Measurements from ENCODE around the gene DOCK4.

The DOCK4 gene

DNA sequence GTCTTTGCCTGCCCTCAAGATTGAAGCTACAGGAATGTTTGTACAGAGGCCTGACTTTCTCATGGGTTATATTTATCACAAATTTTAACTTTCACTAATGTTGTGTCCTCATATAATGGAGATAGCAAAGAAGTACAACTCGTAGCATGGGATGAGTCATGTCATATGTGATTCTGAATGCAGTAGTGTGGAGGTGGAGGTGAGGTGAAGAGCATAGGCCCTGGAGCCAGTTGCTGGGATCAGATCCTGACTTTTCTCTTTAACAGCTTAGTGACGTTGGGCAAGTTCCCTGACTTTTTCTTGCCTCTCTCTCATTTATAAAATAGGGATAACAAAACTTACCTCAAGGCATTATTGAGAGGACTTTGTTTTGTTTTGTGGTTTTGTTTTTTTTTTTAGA lies 511.8 kb downstream of the DOCK4 start:
- Histone ChIP-seq H3K9me2 (replicated peaks; ENCODE audit: low read depth, low read length) (no peaks in the 10 kb centered on the region), H2AFZ (ENCODE audit: low read length) (no peak overlapping the region), H3K9ac (ENCODE audit: low read depth, low read length, poor library complexity, severe bottlenecking) (no peak overlapping the region), H3K4me2 (ENCODE audit: low read depth, low read length, poor library complexity, severe bottlenecking) (no peak overlapping the region), H3K27me3 (ENCODE audit: insufficient read depth, low read length, poor library complexity, severe bottlenecking) (no peaks in the 10 kb centered on the region), H4K20me1 (ENCODE audit: insufficient read depth, low read length, poor library complexity, severe bottlenecking) (no peaks in the 10 kb centered on the region), H3K9me3 (ENCODE audit: insufficient read depth, low read depth, low read length) (no peaks in the 10 kb centered on the region), H3K4me1 (ENCODE audit: insufficient read depth, low read length, poor library complexity, severe bottlenecking) (peaks cover 12% of the 10 kb centered on the region), H3F3A (ENCODE audit: low read depth) (no peaks in the 10 kb centered on the region), H3K36me3 (ENCODE audit: insufficient read depth, low read length) (no peaks in the 10 kb centered on the region), H3K4me3 (ENCODE audit: low read length, poor library complexity, severe bottlenecking) (no peak overlapping the region), H3K79me2 (ENCODE audit: insufficient read depth, low read length) (no peaks in the 10 kb centered on the region)
- TF ChIP-seq EZH2phosphoT487 (IDR thresholded peaks at IDR 0.05; ENCODE audit: borderline replicate concordance) (no peak), CTCF (conservative IDR thresholded peaks at IDR 0.05; ENCODE audit: low read length) (no peak)

- Histone ChIP-seq H3K9me2 (replicated peaks; ENCODE audit: low read depth, low read length) (no peaks in the 10 kb centered on the region), H3K27me3 (ENCODE audit: insufficient read depth, low read length, poor library complexity, severe bottlenecking) (no peaks in the 10 kb centered on the region), H3K36me3 (ENCODE audit: insufficient read depth, low read length) (no peaks in the 10 kb centered on the region), H3K9ac (ENCODE audit: low read depth, low read length, poor library complexity, severe bottlenecking) (no peak overlapping the region), H3K9me3 (ENCODE audit: insufficient read depth, low read depth, low read length) (no peaks in the 10 kb centered on the region), H2AFZ (ENCODE audit: low read length) (no peak overlapping the region), H3K4me3 (ENCODE audit: low read length, poor library complexity, severe bottlenecking) (no peak overlapping the region), H3K4me2 (ENCODE audit: low read depth, low read length, poor library complexity, severe bottlenecking) (peak overlapping the region; percentile 41), H4K20me1 (ENCODE audit: insufficient read depth, low read length, poor library complexity, severe bottlenecking) (no peaks in the 10 kb centered on the region), H3K4me1 (ENCODE audit: insufficient read depth, low read length, poor library complexity, severe bottlenecking) (peaks cover 12% of the 10 kb centered on the region), H3F3A (ENCODE audit: low read depth) (no peaks in the 10 kb centered on the region), H3K79me2 (ENCODE audit: insufficient read depth, low read length) (no peaks in the 10 kb centered on the region)
- TF ChIP-seq EZH2phosphoT487 (IDR thresholded peaks at IDR 0.05; ENCODE audit: borderline replicate concordance) (no peak), CTCF (conservative IDR thresholded peaks at IDR 0.05; ENCODE audit: low read length) (no peak)
Observed at GRCh38 chr7:111690364-111691111, 515.7 kb downstream of the DOCK4 start.

GRCh38 chr7:111685349-111685748 lies 520.9 kb downstream of the DOCK4 start:
- Histone ChIP-seq H3K9ac (ENCODE audit: low read depth, low read length, poor library complexity, severe bottlenecking) (no peak overlapping the region), H3K9me3 (ENCODE audit: insufficient read depth, low read depth, low read length) (no peaks in the 10 kb centered on the region), H3K79me2 (ENCODE audit: insufficient read depth, low read length) (no peaks in the 10 kb centered on the region), H3K27me3 (ENCODE audit: insufficient read depth, low read length, poor library complexity, severe bottlenecking) (no peaks in the 10 kb centered on the region), H3K4me2 (ENCODE audit: low read depth, low read length, poor library complexity, severe bottlenecking) (no peak overlapping the region), H2AFZ (ENCODE audit: low read length) (no peak overlapping the region), H3K4me1 (ENCODE audit: insufficient read depth, low read length, poor library complexity, severe bottlenecking) (peaks cover under 1% of the 10 kb centered on the region), H3K36me3 (ENCODE audit: insufficient read depth, low read length) (no peaks in the 10 kb centered on the region), H4K20me1 (ENCODE audit: insufficient read depth, low read length, poor library complexity, severe bottlenecking) (no peaks in the 10 kb centered on the region), H3F3A (ENCODE audit: low read depth) (no peaks in the 10 kb centered on the region), H3K4me3 (ENCODE audit: low read length, poor library complexity, severe bottlenecking) (no peak overlapping the region), H3K9me2 (replicated peaks; ENCODE audit: low read depth, low read length) (no peaks in the 10 kb centered on the region)
- TF ChIP-seq CTCF (conservative IDR thresholded peaks at IDR 0.05; ENCODE audit: low read length) (no peak), EZH2phosphoT487 (IDR thresholded peaks at IDR 0.05; ENCODE audit: borderline replicate concordance) (no peak)
